GM21737 (cell line): Measurements from ENCODE around the gene MAPK4.

Experiments
- ATAC-seq: cut with Tn5 transposase; IDR thresholded peaks from one replicate; pipeline ENCODE4 v1.9.1; 2021; ENCODE audit warnings: mild to moderate bottlenecking, moderate library complexity; ENCODE audit not compliant: unreplicated experiment

Gene MAPK4

GRCh38 chr18:50651334-50651733, 91.4 kb downstream of the MAPK4 start:
- no peak for ATAC-seq

- ATAC-seq = no peak
Measured at GRCh38 chr18:50653402-50654093, 93.7 kb downstream of the MAPK4 start.

GRCh38 chr18:50654211-50654610, 94.3 kb downstream of the MAPK4 start:
- ATAC-seq = no peak

- no peak for ATAC-seq
Measured at GRCh38 chr18:50654658-50655550, 95.0 kb downstream of the MAPK4 start.

- no peak for ATAC-seq
Measured at GRCh38 chr18:50656396-50656795, 96.5 kb downstream of the MAPK4 start.

GRCh38 chr18:50656841-50657470, 97.1 kb downstream of the MAPK4 start:
- no peak for ATAC-seq

GRCh38 chr18:50658601-50659000, 98.7 kb downstream of the MAPK4 start:
- no peak for ATAC-seq

GRCh38 chr18:50659091-50660003, 99.5 kb downstream of the MAPK4 start:
- no peak for ATAC-seq

- ATAC-seq = no peak
Measured at GRCh38 chr18:50661013-50661412, 101.1 kb downstream of the MAPK4 start.

GRCh38 chr18:50662177-50662576, 102.3 kb downstream of the MAPK4 start:
- no peak for ATAC-seq

GRCh38 chr18:50662775-50663383, 103.0 kb downstream of the MAPK4 start:
- ATAC-seq = no peak

GRCh38 chr18:50663626-50664441, 103.9 kb downstream of the MAPK4 start:
- no peak for ATAC-seq

GRCh38 chr18:50665015-50665414, 105.1 kb downstream of the MAPK4 start:
- ATAC-seq = no peak

GRCh38 chr18:50665519-50665918, 105.6 kb downstream of the MAPK4 start:
- ATAC-seq = no peak

GRCh38 chr18:50666536-50666935, 106.6 kb downstream of the MAPK4 start:
- ATAC-seq = no peak

- no peak for ATAC-seq
Measured at GRCh38 chr18:50671376-50671775, 111.5 kb downstream of the MAPK4 start.

GRCh38 chr18:50674307-50674980, 114.6 kb downstream of the MAPK4 start:
- no peak for ATAC-seq

- ATAC-seq = no peak
Measured at GRCh38 chr18:50675043-50675442, 115.2 kb downstream of the MAPK4 start.

- ATAC-seq = no peak
Measured at GRCh38 chr18:50678651-50679050, 118.8 kb downstream of the MAPK4 start.
